ENCODE data around the gene SMAD6. TPM values are rescaled to one million over a fixed set of nuclear protein-coding genes. Genes with fewer than 3 reads are reported as not detected.

Gene SMAD6
- total RNA-seq, 1 experiment from 2014 or later, result 8.9 TPM

DNA sequence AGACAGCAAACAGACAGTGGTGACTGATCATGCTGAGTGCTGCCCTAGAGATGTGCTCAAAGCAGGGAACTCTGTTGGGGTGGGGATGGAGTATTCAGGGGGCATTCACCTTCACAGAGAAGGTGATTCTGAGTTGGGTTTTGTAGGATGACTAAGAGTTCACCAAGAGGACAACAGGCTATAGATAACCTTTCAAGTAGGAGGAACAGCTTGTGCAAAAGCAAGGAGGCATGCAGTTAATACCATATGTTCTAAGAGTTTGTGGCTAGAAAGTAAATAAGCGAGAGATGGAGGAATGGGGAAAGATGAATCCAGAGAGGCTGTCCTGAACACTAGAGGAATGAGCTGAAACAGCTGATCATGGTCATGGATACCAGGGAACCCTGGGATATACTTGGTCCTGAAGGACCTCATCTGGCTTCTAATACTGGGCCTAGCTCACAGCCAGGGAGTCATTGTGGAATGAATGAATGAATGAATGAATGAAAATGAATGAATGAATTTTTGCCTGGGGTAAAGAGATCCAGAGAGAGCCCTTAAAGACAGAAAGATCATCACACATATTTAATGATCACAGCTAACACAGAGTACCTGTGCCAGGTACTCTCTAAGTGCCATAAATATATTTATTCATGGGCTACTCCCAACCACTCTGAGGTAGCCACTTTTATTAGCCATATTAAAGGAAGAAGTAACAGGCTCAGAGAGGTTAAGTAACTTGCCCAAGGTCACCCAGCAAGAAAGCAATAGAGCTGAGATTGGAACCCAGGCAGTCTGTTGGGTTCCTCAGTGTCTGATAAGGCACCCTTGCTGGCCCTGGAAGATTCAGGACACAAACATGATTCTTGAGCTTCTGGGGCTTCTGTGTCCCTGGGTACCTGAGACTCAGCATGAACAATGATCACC is 22.0 kb downstream of the SMAD6 start:
- no peaks in the 10 kb centered on the region for H3K27me3 Mint-ChIP-seq (ENCODE audit: insufficient read depth, unreplicated experiment)
- TF ChIP-seq, protein P1, sequence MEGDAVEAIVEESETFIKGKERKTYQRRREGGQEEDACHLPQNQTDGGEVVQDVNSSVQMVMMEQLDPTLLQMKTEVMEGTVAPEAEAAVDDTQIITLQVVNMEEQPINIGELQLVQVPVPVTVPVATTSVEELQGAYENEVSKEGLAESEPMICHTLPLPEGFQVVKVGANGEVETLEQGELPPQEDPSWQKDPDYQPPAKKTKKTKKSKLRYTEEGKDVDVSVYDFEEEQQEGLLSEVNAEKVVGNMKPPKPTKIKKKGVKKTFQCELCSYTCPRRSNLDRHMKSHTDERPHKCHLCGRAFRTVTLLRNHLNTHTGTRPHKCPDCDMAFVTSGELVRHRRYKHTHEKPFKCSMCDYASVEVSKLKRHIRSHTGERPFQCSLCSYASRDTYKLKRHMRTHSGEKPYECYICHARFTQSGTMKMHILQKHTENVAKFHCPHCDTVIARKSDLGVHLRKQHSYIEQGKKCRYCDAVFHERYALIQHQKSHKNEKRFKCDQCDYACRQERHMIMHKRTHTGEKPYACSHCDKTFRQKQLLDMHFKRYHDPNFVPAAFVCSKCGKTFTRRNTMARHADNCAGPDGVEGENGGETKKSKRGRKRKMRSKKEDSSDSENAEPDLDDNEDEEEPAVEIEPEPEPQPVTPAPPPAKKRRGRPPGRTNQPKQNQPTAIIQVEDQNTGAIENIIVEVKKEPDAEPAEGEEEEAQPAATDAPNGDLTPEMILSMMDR (IDR thresholded peaks at IDR 0.05; ENCODE audit: insufficient read depth in 1 of 2, low read depth in 1 of 2, low read length in 1 of 2, severe bottlenecking in 1 of 2, unreplicated experiment in 1 of 2), result no peak
- H3K9me3 Mint-ChIP-seq (ENCODE audit: unreplicated experiment), result no peaks in the 10 kb centered on the region
- H3K9me3 ChIP-seq, result no peaks in the 10 kb centered on the region
- ChIA-PET CTCF (interaction anchor here (0.6 kb wide), 1 partner anchor 127 kb away, joined by 3 read pairs; no protein-coding TSS in a partner anchor), POLR2A (no interaction called here)
- H3K27ac Mint-ChIP-seq (ENCODE audit: unreplicated experiment), result no peak overlapping the region
- BruUV-seq (replicated peaks), result no TSS peak
- H3K36me3 ChIP-seq (ENCODE audit: control insufficient read depth, insufficient read depth, low read length), result no peaks in the 10 kb centered on the region
- no peak overlapping the region for H3K4me3 ChIP-seq (ENCODE audit: low read depth, low read length)
- H3K4me1 Mint-ChIP-seq (ENCODE audit: low read depth, unreplicated experiment), result no peaks in the 10 kb centered on the region
- H3K4me3 Mint-ChIP-seq (ENCODE audit: unreplicated experiment), result no peak overlapping the region
- DNase-seq, result no peak
- intact Hi-C loops (cut with micrococcal nuclease; ENCODE audit: unreplicated experiment), result no loop called here
- H3K36me3 Mint-ChIP-seq (ENCODE audit: insufficient read depth, unreplicated experiment), result no peaks in the 10 kb centered on the region
- no peaks in the 10 kb centered on the region for H3K27me3 ChIP-seq (replicated peaks; ENCODE audit: control insufficient read depth, insufficient read depth, low read length)
- peaks cover 6% of the 10 kb centered on the region; the same call in 1 of the 2 replicates for H3K4me1 ChIP-seq

GRCh38 chr15:66724732-66725463 is 22.9 kb downstream of the SMAD6 start:
- CTCF ChIA-PET, result interaction anchor here (0.6 kb wide), 1 partner anchor 127 kb away, joined by 3 read pairs; no protein-coding TSS in a partner anchor
- no TSS peak for BruUV-seq (replicated peaks)
- Histone ChIP-seq H3K27me3 (replicated peaks; ENCODE audit: control insufficient read depth, insufficient read depth, low read length) (no peaks in the 10 kb centered on the region), H3K4me3 (ENCODE audit: low read depth, low read length) (no peak overlapping the region), H3K9me3 (no peaks in the 10 kb centered on the region), H3K36me3 (ENCODE audit: control insufficient read depth, insufficient read depth, low read length) (no peaks in the 10 kb centered on the region), H3K4me1 (peaks cover 6% of the 10 kb centered on the region; the same call in 1 of the 2 replicates)
- intact Hi-C loops (cut with micrococcal nuclease; ENCODE audit: unreplicated experiment), result no loop called here
- Mint-ChIP-seq H3K27me3 (ENCODE audit: insufficient read depth, unreplicated experiment) (no peaks in the 10 kb centered on the region), H3K4me1 (ENCODE audit: low read depth, unreplicated experiment) (no peaks in the 10 kb centered on the region), H3K4me3 (ENCODE audit: unreplicated experiment) (no peak overlapping the region), H3K9me3 (ENCODE audit: unreplicated experiment) (no peaks in the 10 kb centered on the region), H3K36me3 (ENCODE audit: insufficient read depth, unreplicated experiment) (no peaks in the 10 kb centered on the region), H3K27ac (ENCODE audit: unreplicated experiment) (no peak overlapping the region)
- TF ChIP-seq, protein P1 (IDR thresholded peaks at IDR 0.05; ENCODE audit: insufficient read depth in 1 of 2, low read depth in 1 of 2, low read length in 1 of 2, severe bottlenecking in 1 of 2, unreplicated experiment in 1 of 2), result no peak
- POLR2A ChIA-PET, result no interaction called here
- no peak for DNase-seq

- no peaks in the 10 kb centered on the region for H3K27me3 ChIP-seq (replicated peaks; ENCODE audit: control insufficient read depth, insufficient read depth, low read length)
- H3K9me3 ChIP-seq, result no peaks in the 10 kb centered on the region
- no peaks in the 10 kb centered on the region for H3K36me3 ChIP-seq (ENCODE audit: control insufficient read depth, insufficient read depth, low read length)
- CTCF ChIA-PET, result no interaction called here
- Mint-ChIP-seq H3K36me3 (ENCODE audit: insufficient read depth, unreplicated experiment) (no peaks in the 10 kb centered on the region), H3K4me1 (ENCODE audit: low read depth, unreplicated experiment) (no peaks in the 10 kb centered on the region), H3K9me3 (ENCODE audit: unreplicated experiment) (no peaks in the 10 kb centered on the region), H3K27me3 (ENCODE audit: insufficient read depth, unreplicated experiment) (no peaks in the 10 kb centered on the region), H3K27ac (ENCODE audit: unreplicated experiment) (no peak overlapping the region), H3K4me3 (ENCODE audit: unreplicated experiment) (no peak overlapping the region)
- no TSS peak for BruUV-seq (replicated peaks)
- intact Hi-C loops (cut with micrococcal nuclease; ENCODE audit: unreplicated experiment), result no loop called here
- POLR2A ChIA-PET, result no interaction called here
- H3K4me1 ChIP-seq, result peaks cover 6% of the 10 kb centered on the region; the same call in 1 of the 2 replicates
- no peak overlapping the region for H3K4me3 ChIP-seq (ENCODE audit: low read depth, low read length)
- TF ChIP-seq, protein P1 (IDR thresholded peaks at IDR 0.05; ENCODE audit: insufficient read depth in 1 of 2, low read depth in 1 of 2, low read length in 1 of 2, severe bottlenecking in 1 of 2, unreplicated experiment in 1 of 2), result no peak
- DNase-seq, result no peak
Observed at GRCh38 chr15:66725464-66725785, 23.4 kb downstream of the SMAD6 start.

Measured in Caco-2 (cell line).